HepG2 (cell line): ENCODE data around the gene UBAP2. TPM values are rescaled to one million over a fixed set of nuclear protein-coding genes. Genes with fewer than 3 reads are reported as not detected.

Experiments
- ATAC-seq: fragments of 200-7000 bp; cut with Tn5 transposase; 3 replicates; pipeline ENCODE4 v1.9.1; 2020; ENCODE audit warnings: mild to moderate bottlenecking, moderate library complexity
- BruUV-seq: library from RNA; stranded (reverse); fragments of 400-500 nt; replicated peaks from 2 replicates; lab custom pipeline; 2021; lab: Mats Ljungman, UMichigan
- CTCF ChIA-PET: fragments of 300-600 bp; formaldehyde crosslinking; extraction: SDS; loops from one replicate; lab custom pipeline; 2021; ENCODE audit warnings: low total read pairs, inconsistent platforms, low intra/inter-chr PET ratio; lab: Yijun Ruan, JAX
- POLR2A ChIA-PET: fragments of 350-600 bp; sonication (Branson Sonifier 250); formaldehyde crosslinking; loops from one replicate; lab custom pipeline; 2020; ENCODE audit warnings: antibody characterized with exemption, inconsistent platforms; lab: Yijun Ruan, JAX
- DNase-seq: peaks from one replicate; pipeline ENCODE4 v3.0.0-alpha.2; 2015; ENCODE audit warnings: low spot score
- FAIRE-seq: peaks from 3 replicates; lab custom pipeline; 2011; peaks lifted over from hg19 to GRCh38; lab: Jason Lieb, UNC
- H2AFZ ChIP-seq: one replicate; pipeline ENCODE4 v1.6.1; 2011; ENCODE audit warnings: low read length, inconsistent platforms
- H3K27ac ChIP-seq: fragments of 300-600 bp; 3 replicates; pipeline ENCODE4 v1.8.0; 2011; ENCODE audit warnings: mixed run types, mild to moderate bottlenecking, mixed read lengths, low read length, inconsistent platforms; ENCODE audit not compliant: insufficient read depth; ENCODE audit errors: extremely low read length
- H3K27me3 ChIP-seq, 2 experiments: fragments of 200-600 bp in 1 of 2; 2 replicates in 1 of 2; 3 replicates in 1 of 2; pipeline versions ENCODE4 v1.6.0 to v1.8.0; 2011; ENCODE audit warnings: low read length in 2 of 2, mild to moderate bottlenecking in 2 of 2, moderate library complexity in 2 of 2, inconsistent platforms in 1 of 2; ENCODE audit not compliant: insufficient read depth in 2 of 2, control insufficient read depth in 1 of 2
- H3K36me3 ChIP-seq, 2 experiments: fragments of 200-600 bp in 1 of 2; replicated peaks in 1 of 2; 2 replicates in 1 of 2; 3 replicates in 1 of 2; pipeline versions ENCODE4 v1.5.1 to v1.8.0; 2011; ENCODE audit warnings: low read length in 2 of 2, inconsistent platforms in 1 of 2; ENCODE audit not compliant: insufficient read depth in 2 of 2, control insufficient read depth in 1 of 2
- H3K4me1 ChIP-seq: 2 replicates; pipeline ENCODE4 v1.5.1; 2012; ENCODE audit warnings: low read length, inconsistent platforms; ENCODE audit not compliant: insufficient read depth
- H3K4me2 ChIP-seq: 2 replicates; pipeline ENCODE4 v1.6.0; 2011; ENCODE audit warnings: low read depth, low read length, inconsistent platforms
- H3K4me3 ChIP-seq, 3 experiments: fragments of 200-600 bp in 1 of 3; sonication (generic), shearing (Covaris generic) in 1 of 3; replicated peaks in 1 of 3; 2 replicates each; pipeline ENCODE4 v1.5.1; 2011 to 2016; ENCODE audit warnings: low read length in 3 of 3, inconsistent platforms in 2 of 3, low read depth in 2 of 3, mild to moderate bottlenecking in 2 of 3, control low read depth in 1 of 3, mixed read lengths in 1 of 3; ENCODE audit not compliant: insufficient read depth in 1 of 3
- H3K79me2 ChIP-seq: one replicate; pipeline ENCODE4 v1.6.1; 2011; ENCODE audit warnings: low read length, inconsistent platforms; ENCODE audit not compliant: insufficient read depth
- H3K9ac ChIP-seq: 2 replicates; pipeline ENCODE4 v1.6.0; 2011; ENCODE audit warnings: mild to moderate bottlenecking, low read depth, low read length, inconsistent platforms; ENCODE audit not compliant: insufficient read depth
- H3K9me3 ChIP-seq: 2 replicates; pipeline ENCODE4 v1.5.1; 2012; ENCODE audit warnings: mild to moderate bottlenecking, low read length
- H4K20me1 ChIP-seq: 2 replicates; pipeline ENCODE4 v1.6.0; 2011; ENCODE audit warnings: inconsistent platforms, mild to moderate bottlenecking, low read length, moderate library complexity; ENCODE audit not compliant: insufficient read depth
- CBX5 ChIP-seq: sonication (generic); formaldehyde crosslinking; IDR thresholded peaks from 2 replicates; pipeline ENCODE4 v1.4.0; 2020; ENCODE audit warnings: missing genetic modification reagents, borderline replicate concordance
- CTCF ChIP-seq: sonication (generic); formaldehyde crosslinking; IDR thresholded peaks from 2 replicates; pipeline ENCODE4 v1.5.0; 2020; ENCODE audit warnings: mild to moderate bottlenecking, missing genetic modification reagents, moderate library complexity
- KLF13 ChIP-seq: sonication (generic); formaldehyde crosslinking; IDR thresholded peaks from 2 replicates; pipeline ENCODE4 v1.4.0; 2020; ENCODE audit warnings: mild to moderate bottlenecking, missing genetic modification reagents
- MAZ ChIP-seq, 2 experiments: sonication (generic) in 1 of 2; formaldehyde crosslinking in 1 of 2; IDR thresholded peaks; 2 replicates each; pipeline versions ENCODE4 v1.5.0 to v1.6.1; 2012 to 2020; ENCODE audit warnings: low read depth in 2 of 2, mild to moderate bottlenecking in 2 of 2, borderline replicate concordance in 1 of 2, improper control_type of control experiment in 1 of 2, low read length in 1 of 2, missing genetic modification reagents in 1 of 2, moderate library complexity in 1 of 2
- NFKB2 ChIP-seq: sonication (generic); formaldehyde crosslinking; IDR thresholded peaks from 2 replicates; pipeline ENCODE4 v1.4.0; 2020; ENCODE audit warnings: missing genetic modification reagents, borderline replicate concordance
- RAD21 ChIP-seq: fragments of 450-650 bp; formaldehyde crosslinking; IDR thresholded peaks from 2 replicates; pipeline ENCODE4 v1.5.0; 2020; ENCODE audit warnings: mild to moderate bottlenecking
- SMC3 ChIP-seq: IDR thresholded peaks from 2 replicates; pipeline ENCODE4 v1.6.1; 2011; ENCODE audit warnings: low read length, improper control_type of control experiment
- STAG1 ChIP-seq: sonication (generic); formaldehyde crosslinking; IDR thresholded peaks from 2 replicates; pipeline ENCODE4 v1.4.0; 2020; ENCODE audit warnings: missing genetic modification reagents
- TBX2 ChIP-seq: sonication (generic); formaldehyde crosslinking; IDR thresholded peaks from 2 replicates; pipeline ENCODE4 v1.5.0; 2020; ENCODE audit warnings: missing genetic modification reagents, mild to moderate bottlenecking, borderline replicate concordance
- XRCC5 ChIP-seq: fragments of 200-400 bp; formaldehyde crosslinking; optimal IDR thresholded peaks from 2 replicates; pipeline ENCODE3; 2017; ENCODE audit warnings: mild to moderate bottlenecking, low read length
- ZNF572 ChIP-seq: sonication (generic); formaldehyde crosslinking; IDR thresholded peaks from 2 replicates; pipeline ENCODE4 v1.5.1; 2020; ENCODE audit warnings: mild to moderate bottlenecking, missing genetic modification reagents
- ZNF687 ChIP-seq: sonication (generic); formaldehyde crosslinking; IDR thresholded peaks from 2 replicates; pipeline ENCODE4 v1.5.1; 2020; ENCODE audit warnings: mild to moderate bottlenecking, missing genetic modification reagents, moderate library complexity
- ZNF83 ChIP-seq: sonication (generic); formaldehyde crosslinking; IDR thresholded peaks from 2 replicates; pipeline ENCODE4 v1.4.0; 2020; ENCODE audit warnings: missing genetic modification reagents, mild to moderate bottlenecking, borderline replicate concordance
- WGBS: methylation state at CpG from one replicate; pipeline ENCODE4 v1.1.6; 2017; ENCODE audit warnings: low lambda C conversion rate; 5-methylcytosine and 5-hydroxymethylcytosine counted together
- in situ Hi-C: cut with HindIII; loops from 2 replicates; pipeline ENCODE4 v1.10.0; 2017; ENCODE audit warnings: low pct_unique_long_range_greater_than_20kb; ENCODE audit not compliant: extremely low pct_ligation_motif_present
- intact Hi-C: fragments of 100-400 bp; cut with micrococcal nuclease; formaldehyde crosslinking; loops from one replicate; pipeline ENCODE4 v1.10.0; 2022; ENCODE audit not compliant: unreplicated experiment
- polyA plus RNA-seq, 8 experiments: library from polyadenylated mRNA; depleted of rRNA in 3 of 8; stranded (reverse) in 7 of 8; unstranded in 1 of 8; fragments of >200 nt; fragmentation: Illumina TruSeq in 4 of 8; extraction: Trizol in 4 of 8; gene quantifications; 2 replicates each; pipeline versions ENCODE4 v1.2.1 to v1.2.3, GENCODE V29; 2011 to 2016; ENCODE audit warnings: low read depth in 4 of 8, missing spikeins in 1 of 8, mixed read lengths in 1 of 8; ENCODE audit not compliant: insufficient read depth in 1 of 8
- total RNA-seq, 5 experiments: library from RNA; depleted of rRNA; stranded (reverse); fragments of >200 nt; fragmentation: Illumina TruSeq; extraction: Trizol; gene quantifications; 2 replicates each; pipeline ENCODE4 v1.2.3, GENCODE V29; 2016; ENCODE audit warnings: low read depth in 1 of 5

The UBAP2 gene
- total and polyA plus RNA-seq, 2 of the 13 experiments (the other 11 are each of a cell fraction or from before 2014, with no cell fraction given), result 19.0 to 22.0 TPM

- Histone ChIP-seq H3K4me3 (no peak overlapping the region), H2AFZ (no peak overlapping the region), H3K79me2 (no peaks in the 10 kb centered on the region), H3K4me1 (peaks cover 14% of the 10 kb centered on the region), H3K4me2 (no peak overlapping the region), H3K36me3 (peaks cover 66 to 94% of the 10 kb centered on the region in 2 experiments), H3K27ac (peak overlapping the region; percentile 40), H3K9me3 (no peaks in the 10 kb centered on the region), H4K20me1 (no peaks in the 10 kb centered on the region; the same call in 1 of the 2 replicates), H3K9ac (peak overlapping the region; percentile 18; the same call in 1 of the 2 replicates), H3K27me3 (no peaks in the 10 kb centered on the region)
- DNase-seq (peak; percentile 61), ATAC-seq (peak; percentile 64), FAIRE-seq (peak; percentile 48)
- ChIA-PET POLR2A (interaction anchor here (0.6 to 1.0 kb wide), 3 partner anchors 121 to 148 kb away, joined by 3 to 4 read pairs (median 3); partner anchors contain the start of gene UBAP2), CTCF (interaction anchor here (1.0 to 1.5 kb wide), 2 partner anchors 98 to 149 kb away, joined by 3 to 6 read pairs; no protein-coding TSS in a partner anchor)
- WGBS, result 79% methylated on average over 14 of the region's 17 CpGs
- TF ChIP-seq ZNF572 (no peak), XRCC5 (peak; percentile 29), RAD21 (peak; percentile 49; the same call in 1 of the 2 replicates), CTCF (CRISPR knock-in tag) (peak; percentile 67), STAG1 (peak; percentile 76), NFKB2 (CRISPR knock-in tag) (peak; percentile 19; the same call in 1 of the 2 replicates), CBX5 (CRISPR knock-in tag) (no peak), KLF13 (no peak), SMC3 (peak; percentile 58; the same call in 1 of the 2 replicates), TBX2 (CRISPR knock-in tag) (0 out of 2 replicates have a peak, but pooled peaks have one; percentile 17), MAZ (IDR thresholded peaks at IDR 0.05; ENCODE audit: borderline replicate concordance, low read depth, low read length) (no peak), MAZ (CRISPR knock-in tag; IDR thresholded peaks at IDR 0.05; ENCODE audit: low read depth) (0 out of 2 replicates have a peak, but pooled peaks have one; percentile 23), ZNF687 (CRISPR knock-in tag) (peak; percentile 29; the same call in 1 of the 2 replicates), ZNF83 (CRISPR knock-in tag) (no peak)
- no TSS peak for BruUV-seq
- intact Hi-C loops (loop anchor here (1.0 kb wide), 1 partner anchor 149 kb away; no protein-coding TSS in a partner anchor), in situ Hi-C loops (no loop called here)
These were observed 123.5 kb downstream of the UBAP2 start for GRCh38 chr9:33924978-33925797.
